IMR-90 (cell line): ENCODE data around the gene TRIM32. TPM values are rescaled to one million over a fixed set of nuclear protein-coding genes. Genes with fewer than 3 reads are reported as not detected.
A peak's percentile ranks its signal among the peaks of the same experiment; 100 is the strongest.

ENCODE experiments used
- ATAC-seq: fragments of 200-7000 bp; cut with Tn5 transposase; 2 replicates; pipeline ENCODE4 v1.9.1; 2020; ENCODE audit warnings: low read depth, mild to moderate bottlenecking, moderate library complexity
- BruUV-seq: library from RNA; stranded (reverse); fragments of 400-500 nt; replicated peaks from 2 replicates; lab custom pipeline; 2021; lab: Mats Ljungman, UMichigan
- CTCF ChIA-PET: fragments of 300-600 bp; formaldehyde crosslinking; extraction: SDS; loops from one replicate; lab custom pipeline; 2021; ENCODE audit warnings: antibody characterized with exemption; lab: Yijun Ruan, JAX
- POLR2A ChIA-PET: fragments of 300-600 bp; sonication (Branson Sonifier 250); formaldehyde crosslinking; loops from one replicate; lab custom pipeline; 2022; ENCODE audit warnings: antibody characterized with exemption; ENCODE audit not compliant: unreplicated experiment; lab: Charles Lee
- DNase-seq: peaks from one replicate; pipeline ENCODE4 v3.0.0; 2013
- H2AFZ ChIP-seq: replicated peaks from 2 replicates; pipeline ENCODE3; 2013; ENCODE audit warnings: low read length, mild to moderate bottlenecking; ENCODE audit not compliant: poor library complexity
- H2AK5ac ChIP-seq: 2 replicates; pipeline ENCODE4 v1.6.1; 2013; ENCODE audit warnings: low read depth, low read length, inconsistent platforms
- H2AK9ac ChIP-seq: replicated peaks from 2 replicates; pipeline ENCODE3; 2013; ENCODE audit warnings: mild to moderate bottlenecking, low read depth, low read length, moderate library complexity; ENCODE audit not compliant: poor library complexity
- H2BK120ac ChIP-seq: 2 replicates; pipeline ENCODE4 v1.6.1; 2013; ENCODE audit warnings: low read depth, low read length, inconsistent platforms
- H2BK15ac ChIP-seq: 3 replicates; pipeline ENCODE4 v1.6.1; 2013; ENCODE audit warnings: low read depth, low read length, inconsistent platforms
- H2BK20ac ChIP-seq: 2 replicates; pipeline ENCODE4 v1.6.1; 2013; ENCODE audit warnings: low read depth, mild to moderate bottlenecking, inconsistent platforms, low read length, moderate library complexity
- H2BK5ac ChIP-seq: 2 replicates; pipeline ENCODE4 v1.6.1; 2013; ENCODE audit warnings: mild to moderate bottlenecking, low read depth, low read length, inconsistent platforms; ENCODE audit not compliant: poor library complexity, severe bottlenecking
- H3K14ac ChIP-seq: replicated peaks from 2 replicates; pipeline ENCODE4 v1.6.1; 2013; ENCODE audit warnings: low read depth, low read length, inconsistent platforms
- H3K18ac ChIP-seq: 2 replicates; pipeline ENCODE4 v1.6.1; 2013; ENCODE audit warnings: low read depth, low read length, control low read depth
- H3K23ac ChIP-seq: 2 replicates; pipeline ENCODE4 v1.6.1; 2013; ENCODE audit warnings: low read depth, low read length, inconsistent platforms
- H3K27ac ChIP-seq: 2 replicates; pipeline ENCODE4 v1.5.1; 2013; ENCODE audit warnings: mild to moderate bottlenecking, control low read depth, low read length; ENCODE audit not compliant: insufficient read depth
- H3K27me3 ChIP-seq: 2 replicates; pipeline ENCODE4 v1.6.1; 2013; ENCODE audit warnings: low read length; ENCODE audit not compliant: control insufficient read depth, insufficient read depth
- H3K36me3 ChIP-seq: 2 replicates; pipeline ENCODE4 v1.6.1; 2013; ENCODE audit warnings: low read length, mixed read lengths; ENCODE audit not compliant: control insufficient read depth, insufficient read depth
- H3K4ac ChIP-seq: 2 replicates; pipeline ENCODE4 v1.6.1; 2013; ENCODE audit warnings: low read depth, low read length, inconsistent platforms
- H3K4me1 ChIP-seq: 2 replicates; pipeline ENCODE4 v1.6.1; 2013; ENCODE audit warnings: low read length, mixed read lengths; ENCODE audit not compliant: control insufficient read depth, insufficient read depth
- H3K4me2 ChIP-seq: 2 replicates; pipeline ENCODE4 v1.6.1; 2013; ENCODE audit warnings: low read depth, mild to moderate bottlenecking, control low read depth, low read length, moderate library complexity
- H3K4me3 ChIP-seq: 2 replicates; pipeline ENCODE4 v1.5.1; 2013; ENCODE audit warnings: low read depth, mild to moderate bottlenecking, control low read depth, low read length, moderate library complexity; ENCODE audit not compliant: insufficient read depth
- H3K56ac ChIP-seq: 2 replicates; pipeline ENCODE4 v1.6.1; 2013; ENCODE audit warnings: low read length, inconsistent platforms; ENCODE audit not compliant: insufficient read depth; ENCODE audit errors: extremely low read depth
- H3K79me1 ChIP-seq, 2 experiments: 2 replicates each; pipeline ENCODE4 v1.6.1; 2013; ENCODE audit warnings: low read length in 2 of 2, inconsistent platforms in 1 of 2, low read depth in 1 of 2
- H3K9ac ChIP-seq: 2 replicates; pipeline ENCODE4 v1.6.1; 2013; ENCODE audit warnings: low read depth, low read length, control low read depth
- H3K9me1 ChIP-seq: 2 replicates; pipeline ENCODE4 v1.6.1; 2013; ENCODE audit warnings: low read length, inconsistent platforms; ENCODE audit not compliant: insufficient read depth
- H3K9me3 ChIP-seq: 2 replicates; pipeline ENCODE4 v1.6.1; 2013; ENCODE audit warnings: low read length; ENCODE audit not compliant: control insufficient read depth, insufficient read depth
- H4K20me1 ChIP-seq: 2 replicates; pipeline ENCODE4 v1.6.1; 2013; ENCODE audit warnings: low read length, inconsistent platforms; ENCODE audit not compliant: insufficient read depth
- H4K5ac ChIP-seq: 2 replicates; pipeline ENCODE4 v1.6.1; 2013; ENCODE audit warnings: mild to moderate bottlenecking, low read depth, low read length, control low read depth
- H4K8ac ChIP-seq, 2 experiments: 2 replicates each; pipeline ENCODE4 v1.6.1; 2013; ENCODE audit warnings: low read depth in 2 of 2, low read length in 2 of 2, control low read depth in 1 of 2, inconsistent platforms in 1 of 2
- H4K91ac ChIP-seq: 2 replicates; pipeline ENCODE4 v1.6.1; 2013; ENCODE audit warnings: low read depth, low read length, inconsistent platforms; ENCODE audit not compliant: insufficient read depth
- CTCF ChIP-seq: conservative IDR thresholded peaks from 2 replicates; pipeline ENCODE4 v1.5.1; 2012; ENCODE audit warnings: mild to moderate bottlenecking, low read depth, low read length, improper control_type of control experiment
- RAD21 ChIP-seq: IDR thresholded peaks from 2 replicates; pipeline ENCODE4 v1.6.1; 2012; ENCODE audit warnings: low read length, improper control_type of control experiment
- RFX5 ChIP-seq: IDR thresholded peaks from 2 replicates; pipeline ENCODE4 v1.8.0; 2012; ENCODE audit warnings: low read depth, mild to moderate bottlenecking, low read length, moderate library complexity
- SMC3 ChIP-seq: fragments of 150-350 bp; IDR thresholded peaks from 2 replicates; pipeline ENCODE4 v1.6.1; 2016; ENCODE audit warnings: low read depth, mild to moderate bottlenecking, antibody characterized with exemption, low read length, moderate library complexity
- WGBS, 2 experiments: methylation state at CpG; one replicate each; pipeline versions ENCODE4 v1.1.5 to v1.1.7; 2013; ENCODE audit warnings: missing lambda C conversion rate in 2 of 2; ENCODE audit not compliant: insufficient read length in 1 of 2; ENCODE audit errors: extremely low coverage in 2 of 2; 5-methylcytosine and 5-hydroxymethylcytosine counted together
- dilution Hi-C: fragments of 300-500 bp; cut with HindIII; formaldehyde crosslinking; loops from one replicate; pipeline ENCODE4 v1.14.3; 2018; ENCODE audit warnings: low sequenced_read_pairs; ENCODE audit not compliant: unreplicated experiment
- in situ Hi-C: fragments of 300-500 bp; cut with MboI; formaldehyde crosslinking; loops from 3 replicates; pipeline ENCODE4 v1.14.3; 2019; ENCODE audit warnings: low sequenced_read_pairs, inconsistent platforms, mixed read lengths
- intact Hi-C: fragments of 100-400 bp; cut with micrococcal nuclease; formaldehyde crosslinking; loops from 2 replicates; pipeline ENCODE4 v1.10.0; 2022
- polyA plus RNA-seq, 3 experiments: library from polyadenylated mRNA; depleted of rRNA; stranded (reverse); fragments of >200 nt; gene quantifications; 2 replicates each; pipeline ENCODE4 v1.2.3, GENCODE V29; 2012; ENCODE audit warnings: low replicate concordance in 1 of 3
- total RNA-seq: library from RNA; depleted of rRNA; stranded (reverse); fragments of >200 nt; gene quantifications from 2 replicates; pipeline ENCODE4 v1.2.3, GENCODE V29; 2012

Gene TRIM32
- total and polyA plus RNA-seq, 2 of the 4 experiments (the other 2 are of a cell fraction) = 12.8 to 31.0 TPM

- CTCF ChIA-PET = interaction anchor here (0.6 to 0.9 kb wide), 3 partner anchors 63 to 1130 kb away, joined by 3 to 5 read pairs (median 3); no protein-coding TSS in a partner anchor
- intact Hi-C loops = loop anchor here (1.0 to 10.0 kb wide), 5 partner anchors 58 to 1056 kb away; partner anchors contain the start of gene PAPPA
- H3K36me3 ChIP-seq = no peaks in the 10 kb centered on the region
- no peak overlapping the region for H3K14ac ChIP-seq
- no peaks in the 10 kb centered on the region for H3K9me3 ChIP-seq
- no peak overlapping the region for H3K23ac ChIP-seq
- POLR2A ChIA-PET = no interaction called here
- ATAC-seq (peak; percentile 80), DNase-seq (peak; percentile 61)
- H4K20me1 ChIP-seq = no peaks in the 10 kb centered on the region
- no peaks in the 10 kb centered on the region for H3K9me1 ChIP-seq
- no peak overlapping the region for H4K91ac ChIP-seq
- H3K4me1 ChIP-seq = peaks cover 4% of the 10 kb centered on the region
- no peak overlapping the region for H3K9ac ChIP-seq
- H2AFZ ChIP-seq = no peak overlapping the region
- H3K27me3 ChIP-seq = no peaks in the 10 kb centered on the region
- H2BK120ac ChIP-seq = no peak overlapping the region
- in situ Hi-C loops = no loop called here
- H3K18ac ChIP-seq = no peak overlapping the region
- no peak overlapping the region for H3K4me3 ChIP-seq
- BruUV-seq = no TSS peak
- H2BK5ac ChIP-seq = no peak overlapping the region
- no peak overlapping the region for H3K4ac ChIP-seq
- no peak overlapping the region for H2AK5ac ChIP-seq
- TF ChIP-seq SMC3 = peak; percentile 57
- TF ChIP-seq CTCF = peak; percentile 72
- TF ChIP-seq RAD21 = peak; percentile 79
- TF ChIP-seq RFX5 = no peak
- no peak overlapping the region for H2AK9ac ChIP-seq
- no peak overlapping the region for H2BK20ac ChIP-seq
- no peak overlapping the region for H4K5ac ChIP-seq
- no peak overlapping the region for H3K27ac ChIP-seq
- dilution Hi-C loops = no loop called here
- no CpG with 5 or more reads among the region's 5 CpGs for WGBS, 2 experiments
- no peak overlapping the region for H2BK15ac ChIP-seq
- H4K8ac ChIP-seq = no peak overlapping the region
- H3K79me1 ChIP-seq = no peaks in the 10 kb centered on the region
- H3K4me2 ChIP-seq = no peak overlapping the region
- H3K56ac ChIP-seq = no peak overlapping the region
Observed at GRCh38 chr9:116646661-116647514, 40.2 kb upstream of the TRIM32 start.
